HFF-Myc (cell line): Measurements from ENCODE around the gene NAA80.
"Not testable (repeated sequence)": the region's sequence is repeated elsewhere in the genome, so short reads cannot be mapped to it uniquely, and the experiment has no call there.

Source experiments
- DNase-seq: peaks from one replicate; pipeline ENCODE4 v3.0.0-alpha.2; 2011; ENCODE audit warnings: low read depth; ENCODE audit errors: extremely low read depth
- H3K4me3 ChIP-seq: replicated peaks from 2 replicates; pipeline ENCODE4 v1.5.1; 2011; ENCODE audit warnings: low read depth, mild to moderate bottlenecking, control low read depth, low read length
- TF ChIP-seq, protein P1 (sequence below): IDR thresholded peaks from 2 replicates; pipeline ENCODE4 v1.5.1; 2012; ENCODE audit warnings: mild to moderate bottlenecking, low read depth, low read length, control low read depth; ENCODE audit errors: missing control alignments

The NAA80 gene

DNA sequence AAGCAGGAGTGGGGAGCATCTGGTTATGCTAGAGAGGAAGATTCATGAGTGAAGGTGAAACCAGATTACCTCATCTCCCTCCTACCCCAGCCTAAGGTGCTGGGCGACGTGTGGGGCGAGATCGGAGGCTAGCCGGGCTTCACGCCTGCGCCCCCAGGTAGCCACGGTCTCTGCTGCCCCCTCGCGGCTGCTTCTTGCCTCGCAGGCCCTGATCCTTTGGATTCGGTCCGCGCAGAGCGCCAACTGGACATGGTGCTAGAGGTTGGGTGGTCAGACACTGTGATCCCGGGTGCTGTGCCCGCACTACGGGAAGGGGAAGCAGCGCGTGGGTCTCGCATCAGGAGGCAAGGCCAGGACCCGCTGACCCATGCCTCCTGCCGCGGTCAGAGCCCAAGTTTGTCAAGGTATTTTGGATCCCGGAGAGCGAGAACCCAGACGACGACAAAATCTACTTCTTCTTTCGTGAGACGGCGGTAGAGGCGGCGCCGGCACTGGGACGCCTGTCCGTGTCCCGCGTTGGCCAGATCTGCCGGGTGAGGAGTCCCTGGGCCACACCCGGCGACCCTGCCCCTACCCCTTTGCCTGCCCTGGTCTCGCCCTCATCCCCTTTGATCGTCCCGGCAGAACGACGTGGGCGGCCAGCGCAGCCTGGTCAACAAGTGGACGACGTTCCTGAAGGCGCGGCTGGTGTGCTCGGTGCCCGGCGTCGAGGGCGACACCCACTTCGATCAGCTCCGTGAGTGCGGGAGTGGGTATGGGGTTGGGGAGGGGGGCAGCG is 26.1 kb downstream of the NAA80 start:
- H3K4me3 ChIP-seq: no peak overlapping the region
- TF ChIP-seq, protein P1, sequence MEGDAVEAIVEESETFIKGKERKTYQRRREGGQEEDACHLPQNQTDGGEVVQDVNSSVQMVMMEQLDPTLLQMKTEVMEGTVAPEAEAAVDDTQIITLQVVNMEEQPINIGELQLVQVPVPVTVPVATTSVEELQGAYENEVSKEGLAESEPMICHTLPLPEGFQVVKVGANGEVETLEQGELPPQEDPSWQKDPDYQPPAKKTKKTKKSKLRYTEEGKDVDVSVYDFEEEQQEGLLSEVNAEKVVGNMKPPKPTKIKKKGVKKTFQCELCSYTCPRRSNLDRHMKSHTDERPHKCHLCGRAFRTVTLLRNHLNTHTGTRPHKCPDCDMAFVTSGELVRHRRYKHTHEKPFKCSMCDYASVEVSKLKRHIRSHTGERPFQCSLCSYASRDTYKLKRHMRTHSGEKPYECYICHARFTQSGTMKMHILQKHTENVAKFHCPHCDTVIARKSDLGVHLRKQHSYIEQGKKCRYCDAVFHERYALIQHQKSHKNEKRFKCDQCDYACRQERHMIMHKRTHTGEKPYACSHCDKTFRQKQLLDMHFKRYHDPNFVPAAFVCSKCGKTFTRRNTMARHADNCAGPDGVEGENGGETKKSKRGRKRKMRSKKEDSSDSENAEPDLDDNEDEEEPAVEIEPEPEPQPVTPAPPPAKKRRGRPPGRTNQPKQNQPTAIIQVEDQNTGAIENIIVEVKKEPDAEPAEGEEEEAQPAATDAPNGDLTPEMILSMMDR: peak; percentile 91
- DNase-seq: peak; percentile 42

DNA sequence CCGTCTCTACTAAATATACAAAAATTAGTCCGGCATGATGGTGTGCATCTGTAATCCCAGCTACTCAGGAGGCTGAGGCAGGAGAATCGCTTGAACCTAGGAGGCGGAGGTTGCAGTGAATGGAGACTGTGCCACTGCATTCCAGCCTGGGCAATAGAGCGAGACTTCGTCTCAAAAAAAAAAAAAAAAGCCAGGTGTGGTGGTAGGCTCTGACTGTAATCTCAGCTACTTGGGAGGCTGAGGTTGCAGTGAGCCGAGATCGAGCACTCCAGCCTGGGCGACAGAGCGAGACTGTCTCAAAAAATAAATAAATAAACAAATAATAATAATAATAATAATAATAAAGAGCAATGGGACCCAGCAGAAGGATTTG is 26.7 kb downstream of the NAA80 start:
- not testable (repeated sequence) for DNase-seq, H3K4me3 ChIP-seq

DNA sequence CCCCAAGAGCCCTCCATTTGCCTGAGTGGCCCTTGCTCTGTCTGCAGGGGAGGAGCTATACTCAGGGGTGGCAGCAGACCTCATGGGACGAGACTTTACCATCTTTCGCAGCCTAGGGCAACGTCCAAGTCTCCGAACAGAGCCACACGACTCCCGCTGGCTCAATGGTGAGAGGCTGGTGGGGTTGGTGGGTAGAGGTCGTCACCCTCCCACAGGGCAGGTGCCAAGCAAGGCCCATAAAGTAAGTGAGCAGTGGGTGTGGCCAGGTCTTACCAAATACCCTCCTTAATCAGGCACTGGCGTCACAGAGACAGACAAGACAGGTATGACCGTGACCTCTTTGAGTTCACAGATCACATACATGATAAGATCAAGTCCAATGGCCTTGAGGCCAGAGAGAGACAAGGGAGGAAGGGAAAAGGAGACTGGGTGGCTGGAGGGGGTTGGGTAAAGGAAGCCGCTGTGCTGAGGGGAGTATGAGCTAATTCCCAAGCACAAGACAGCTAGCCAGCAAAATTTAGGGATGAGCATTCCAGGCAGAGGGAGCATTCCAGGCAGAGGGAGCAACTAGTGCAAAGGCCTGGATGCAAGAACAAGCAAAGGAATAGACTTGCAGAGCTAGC is 27.8 kb downstream of the NAA80 start:
- H3K4me3 ChIP-seq: no peak overlapping the region
- DNase-seq: no peak
- TF ChIP-seq, protein P1: no peak

DNA sequence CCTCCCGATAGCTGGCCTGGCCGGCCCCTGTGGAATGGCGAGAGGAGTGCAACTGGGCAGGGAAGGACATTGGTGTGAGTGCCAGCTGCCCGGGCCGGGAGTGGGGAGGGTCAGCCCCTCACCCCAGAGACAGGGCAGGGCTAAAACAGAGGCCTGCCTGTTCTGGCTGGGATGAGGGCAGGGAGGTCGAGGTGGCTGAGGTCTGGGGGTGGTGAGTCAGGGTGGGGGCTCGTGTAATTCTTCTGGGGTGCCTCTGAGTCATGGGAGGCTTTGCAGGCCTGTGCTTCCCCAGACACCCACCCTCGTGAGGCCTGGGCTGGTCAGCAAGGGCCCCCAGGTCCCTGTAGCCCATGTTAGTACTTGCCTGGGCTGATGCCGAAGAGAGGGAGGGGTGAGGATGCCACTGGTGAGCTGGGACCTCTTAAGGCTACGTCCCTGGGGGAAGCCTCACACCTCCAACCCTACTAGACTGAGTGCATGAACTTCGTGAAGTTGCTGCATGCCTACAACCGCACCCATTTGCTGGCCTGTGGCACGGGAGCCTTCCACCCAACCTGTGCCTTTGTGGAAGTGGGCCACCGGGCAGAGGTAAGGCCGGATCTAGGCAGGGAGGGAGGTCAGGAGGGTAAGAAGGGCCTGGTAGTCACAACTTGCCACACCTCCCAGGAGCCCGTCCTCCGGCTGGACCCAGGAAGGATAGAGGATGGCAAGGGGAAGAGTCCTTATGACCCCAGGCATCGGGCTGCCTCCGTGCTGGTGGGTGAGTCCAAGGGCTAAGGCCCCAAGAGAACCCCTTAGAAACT is 28.6 kb downstream of the NAA80 start:
- TF ChIP-seq, protein P1: no peak
- H3K4me3 ChIP-seq: no peak overlapping the region
- no peak for DNase-seq

DNA sequence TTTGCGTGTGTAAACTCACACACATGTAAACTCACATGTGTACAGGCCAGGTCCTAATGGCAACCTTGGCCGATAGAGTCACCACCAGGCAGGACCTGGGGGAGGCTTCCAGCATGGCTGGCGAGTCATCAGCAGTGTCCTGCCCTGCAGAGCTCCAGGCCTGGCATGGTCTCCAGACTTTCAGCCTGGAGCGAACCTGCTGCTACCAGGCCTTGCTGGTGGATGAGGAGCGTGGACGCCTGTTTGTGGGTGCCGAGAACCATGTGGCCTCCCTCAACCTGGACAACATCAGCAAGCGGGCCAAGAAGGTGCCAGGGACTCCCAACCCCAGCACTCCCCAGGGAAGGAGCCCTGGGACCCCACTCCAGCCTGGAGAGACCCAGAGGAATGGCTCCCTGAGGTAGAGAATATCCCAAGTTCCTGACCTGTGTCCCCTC is 29.2 kb downstream of the NAA80 start:
- no peak for DNase-seq
- TF ChIP-seq, protein P1: no peak
- no peak overlapping the region for H3K4me3 ChIP-seq

DNA sequence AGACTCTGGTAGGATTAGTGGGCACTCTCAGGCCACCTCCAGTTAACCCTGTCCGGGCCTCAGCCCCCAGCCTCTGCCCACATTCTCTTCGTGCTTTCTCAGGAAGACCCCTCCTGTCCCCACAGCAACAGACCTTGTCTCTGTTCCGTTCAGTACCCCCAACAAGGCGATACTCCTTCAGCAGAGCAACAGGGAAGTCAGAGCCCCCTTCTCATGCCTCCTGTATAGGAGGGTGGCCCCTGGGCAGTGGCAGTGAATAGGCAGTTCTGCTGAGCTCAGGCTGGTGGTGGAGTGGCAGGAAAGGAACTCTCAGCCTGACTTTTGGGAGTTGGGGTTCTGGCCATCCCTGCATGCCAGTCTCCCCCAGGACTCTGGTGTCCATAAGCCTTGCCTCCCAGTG is 29.7 kb downstream of the NAA80 start:
- H3K4me3 ChIP-seq: peak overlapping the region; percentile 22
- TF ChIP-seq, protein P1: no peak
- no peak for DNase-seq
